HL-60 (cell line): ENCODE data around the gene RPGRIP1.

ENCODE experiments used
- DNase-seq, 2 experiments: peaks; one replicate each; pipeline ENCODE4 v3.0.0-alpha.2; 2010 to 2020; ENCODE audit warnings: low read depth in 1 of 2, low spot score in 1 of 2
- H3K27ac ChIP-seq: fragments of 250-450 bp; sonication (Bioruptor Pico); replicated peaks from 2 replicates; pipeline ENCODE4 v1.5.1; 2020; ENCODE audit warnings: mild to moderate bottlenecking, moderate library complexity
- H3K27me3 ChIP-seq: fragments of 250-450 bp; sonication (Bioruptor Pico); 2 replicates; pipeline ENCODE4 v1.5.1; 2021; ENCODE audit warnings: mild to moderate bottlenecking, moderate library complexity; ENCODE audit not compliant: insufficient read depth, poor library complexity, severe bottlenecking
- H3K4me3 ChIP-seq: replicated peaks from 2 replicates; pipeline ENCODE4 v1.5.1; 2011; ENCODE audit warnings: mild to moderate bottlenecking, control low read depth, low read length; ENCODE audit not compliant: insufficient read depth
- GABPA ChIP-seq: IDR thresholded peaks from 2 replicates; pipeline ENCODE4 v1.6.1; 2012; ENCODE audit warnings: low read depth
- POLR2AphosphoS5 ChIP-seq: IDR thresholded peaks from 2 replicates; pipeline ENCODE4 v1.6.1; 2012; ENCODE audit warnings: low read depth
- SPI1 ChIP-seq: IDR thresholded peaks from 2 replicates; pipeline ENCODE4 v1.6.1; 2012; ENCODE audit warnings: low read depth, mild to moderate bottlenecking, borderline replicate concordance
- TF ChIP-seq, protein P1 (sequence below): IDR thresholded peaks from 2 replicates; pipeline ENCODE4 v1.6.1; 2012; ENCODE audit warnings: low read depth; ENCODE audit not compliant: insufficient replicate concordance
- TF ChIP-seq, protein P2 (sequence below): IDR thresholded peaks from one replicate; pipeline ENCODE4 v1.5.1; 2011; ENCODE audit warnings: low read length, control low read depth, inconsistent platforms; ENCODE audit not compliant: insufficient read depth

Gene RPGRIP1

DNA sequence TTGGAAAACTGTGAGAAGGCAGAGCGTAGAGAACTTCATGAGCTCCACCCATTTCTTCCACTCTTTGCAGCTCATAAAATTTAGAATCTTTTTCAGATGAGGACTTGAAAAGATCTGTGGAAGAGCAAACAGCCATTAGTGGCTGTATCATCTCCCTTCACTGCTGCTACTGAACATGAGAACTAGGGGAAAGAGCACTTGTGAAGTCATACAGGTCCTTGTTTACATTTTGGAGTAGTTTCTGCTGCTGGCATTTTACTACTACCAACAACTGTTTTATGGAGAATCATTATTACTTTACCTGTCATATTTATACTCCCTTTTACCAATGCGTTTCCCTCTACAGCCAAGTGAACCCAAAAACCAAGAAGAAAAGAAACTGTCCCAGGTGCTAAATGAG lies 41.0 kb downstream of the RPGRIP1 start:
- H3K4me3 ChIP-seq, result no peak overlapping the region
- no peak for TF ChIP-seq SPI1
- TF ChIP-seq, protein P1, sequence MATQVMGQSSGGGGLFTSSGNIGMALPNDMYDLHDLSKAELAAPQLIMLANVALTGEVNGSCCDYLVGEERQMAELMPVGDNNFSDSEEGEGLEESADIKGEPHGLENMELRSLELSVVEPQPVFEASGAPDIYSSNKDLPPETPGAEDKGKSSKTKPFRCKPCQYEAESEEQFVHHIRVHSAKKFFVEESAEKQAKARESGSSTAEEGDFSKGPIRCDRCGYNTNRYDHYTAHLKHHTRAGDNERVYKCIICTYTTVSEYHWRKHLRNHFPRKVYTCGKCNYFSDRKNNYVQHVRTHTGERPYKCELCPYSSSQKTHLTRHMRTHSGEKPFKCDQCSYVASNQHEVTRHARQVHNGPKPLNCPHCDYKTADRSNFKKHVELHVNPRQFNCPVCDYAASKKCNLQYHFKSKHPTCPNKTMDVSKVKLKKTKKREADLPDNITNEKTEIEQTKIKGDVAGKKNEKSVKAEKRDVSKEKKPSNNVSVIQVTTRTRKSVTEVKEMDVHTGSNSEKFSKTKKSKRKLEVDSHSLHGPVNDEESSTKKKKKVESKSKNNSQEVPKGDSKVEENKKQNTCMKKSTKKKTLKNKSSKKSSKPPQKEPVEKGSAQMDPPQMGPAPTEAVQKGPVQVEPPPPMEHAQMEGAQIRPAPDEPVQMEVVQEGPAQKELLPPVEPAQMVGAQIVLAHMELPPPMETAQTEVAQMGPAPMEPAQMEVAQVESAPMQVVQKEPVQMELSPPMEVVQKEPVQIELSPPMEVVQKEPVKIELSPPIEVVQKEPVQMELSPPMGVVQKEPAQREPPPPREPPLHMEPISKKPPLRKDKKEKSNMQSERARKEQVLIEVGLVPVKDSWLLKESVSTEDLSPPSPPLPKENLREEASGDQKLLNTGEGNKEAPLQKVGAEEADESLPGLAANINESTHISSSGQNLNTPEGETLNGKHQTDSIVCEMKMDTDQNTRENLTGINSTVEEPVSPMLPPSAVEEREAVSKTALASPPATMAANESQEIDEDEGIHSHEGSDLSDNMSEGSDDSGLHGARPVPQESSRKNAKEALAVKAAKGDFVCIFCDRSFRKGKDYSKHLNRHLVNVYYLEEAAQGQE, result no peak
- TF ChIP-seq POLR2AphosphoS5, result no peak
- TF ChIP-seq, protein P2, sequence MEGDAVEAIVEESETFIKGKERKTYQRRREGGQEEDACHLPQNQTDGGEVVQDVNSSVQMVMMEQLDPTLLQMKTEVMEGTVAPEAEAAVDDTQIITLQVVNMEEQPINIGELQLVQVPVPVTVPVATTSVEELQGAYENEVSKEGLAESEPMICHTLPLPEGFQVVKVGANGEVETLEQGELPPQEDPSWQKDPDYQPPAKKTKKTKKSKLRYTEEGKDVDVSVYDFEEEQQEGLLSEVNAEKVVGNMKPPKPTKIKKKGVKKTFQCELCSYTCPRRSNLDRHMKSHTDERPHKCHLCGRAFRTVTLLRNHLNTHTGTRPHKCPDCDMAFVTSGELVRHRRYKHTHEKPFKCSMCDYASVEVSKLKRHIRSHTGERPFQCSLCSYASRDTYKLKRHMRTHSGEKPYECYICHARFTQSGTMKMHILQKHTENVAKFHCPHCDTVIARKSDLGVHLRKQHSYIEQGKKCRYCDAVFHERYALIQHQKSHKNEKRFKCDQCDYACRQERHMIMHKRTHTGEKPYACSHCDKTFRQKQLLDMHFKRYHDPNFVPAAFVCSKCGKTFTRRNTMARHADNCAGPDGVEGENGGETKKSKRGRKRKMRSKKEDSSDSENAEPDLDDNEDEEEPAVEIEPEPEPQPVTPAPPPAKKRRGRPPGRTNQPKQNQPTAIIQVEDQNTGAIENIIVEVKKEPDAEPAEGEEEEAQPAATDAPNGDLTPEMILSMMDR, result no peak
- TF ChIP-seq GABPA, result no peak
- H3K27ac ChIP-seq, result no peak overlapping the region

DNA sequence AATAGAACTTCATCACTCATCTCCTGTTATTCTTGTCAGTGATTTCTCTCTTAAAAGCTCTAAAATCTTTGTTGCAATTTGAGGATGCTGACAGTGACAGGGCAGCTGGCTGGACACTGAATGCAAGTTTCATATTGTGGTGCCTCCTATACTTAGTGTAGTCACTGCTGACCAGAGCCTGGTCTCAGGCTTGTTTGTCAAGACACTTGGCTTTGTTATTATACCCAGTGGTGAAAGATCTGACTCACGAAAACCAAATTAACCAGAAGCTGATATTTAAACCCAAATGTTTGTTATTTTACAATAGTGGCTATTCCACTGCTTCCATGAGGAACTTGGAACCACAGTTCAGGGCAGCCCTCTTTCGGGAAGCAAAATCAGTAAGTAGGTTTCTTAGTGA lies 42.8 kb downstream of the RPGRIP1 start:
- DNase-seq, result no peak
- H3K27me3 ChIP-seq, result no peaks in the 10 kb centered on the region
- H3K27ac ChIP-seq, result no peak overlapping the region
- no peak overlapping the region for H3K4me3 ChIP-seq
- TF ChIP-seq GABPA (no peak), SPI1 (no peak), POLR2AphosphoS5 (no peak)
- TF ChIP-seq, protein P1, result no peak
- TF ChIP-seq, protein P2, result no peak

More for the DNA sequence above, 41.0 kb downstream of the RPGRIP1 start:
- no peaks in the 10 kb centered on the region for H3K27me3 ChIP-seq
- DNase-seq, result no peak

DNA sequence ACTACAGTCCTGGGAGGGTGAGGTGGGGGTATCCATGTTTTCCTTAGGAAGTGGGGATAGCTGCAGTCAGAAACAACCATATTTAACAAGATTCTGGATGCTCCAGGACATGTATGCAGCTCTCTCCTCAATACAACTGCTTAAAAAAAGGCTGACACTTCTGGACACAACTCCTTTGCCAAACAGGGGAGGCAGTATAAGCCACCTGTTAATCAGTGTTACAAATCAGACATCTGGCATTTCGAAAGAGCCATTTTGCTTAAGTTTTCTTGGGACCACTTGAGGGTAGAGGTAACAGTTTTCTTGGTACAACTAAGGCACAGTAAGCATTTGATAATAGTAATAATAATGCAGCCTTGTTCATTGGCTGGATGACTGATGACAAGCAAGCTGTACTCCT lies 47.1 kb downstream of the RPGRIP1 start:
- no peaks in the 10 kb centered on the region for H3K27me3 ChIP-seq
- H3K27ac ChIP-seq, result no peak overlapping the region
- TF ChIP-seq GABPA, result no peak
- TF ChIP-seq POLR2AphosphoS5, result no peak
- TF ChIP-seq, protein P1, result no peak
- TF ChIP-seq SPI1, result no peak
- H3K4me3 ChIP-seq, result no peak overlapping the region
- DNase-seq, result no peak
